NCI-H82 treated with DMSO at 0.1 percent for 48 hours (cell line): ENCODE measurements around the gene STK35.
"Not testable (repeated sequence)": the region's sequence is repeated elsewhere in the genome, so short reads cannot be mapped to it uniquely, and the experiment has no call there.

Source experiments
- DNase-seq: peaks from one replicate; lab custom pipeline; 2025; ENCODE audit not compliant: unreplicated experiment; lab: John Stamatoyannopoulos, UW

STK35 gene

GRCh38 chr20:2156666-2157624 lies 55.3 kb downstream of the STK35 start:
- no peak for DNase-seq

- DNase-seq = no peak
These were observed 60.6 kb downstream of the STK35 start for GRCh38 chr20:2162125-2162822.

- no peak for DNase-seq
These were observed 61.2 kb downstream of the STK35 start for GRCh38 chr20:2162823-2163166.

- DNase-seq = no peak
These were observed 61.7 kb downstream of the STK35 start for GRCh38 chr20:2163312-2163711.

GRCh38 chr20:2163757-2164156 lies 62.1 kb downstream of the STK35 start:
- DNase-seq = no peak

GRCh38 chr20:2164421-2164820 lies 62.8 kb downstream of the STK35 start:
- no peak for DNase-seq

- DNase-seq = no peak
These were observed 63.3 kb downstream of the STK35 start for GRCh38 chr20:2164966-2165365.

- no peak for DNase-seq
These were observed 64.2 kb downstream of the STK35 start for GRCh38 chr20:2165871-2166270.

- no peak for DNase-seq
These were observed 65.5 kb downstream of the STK35 start for GRCh38 chr20:2167112-2167511.

GRCh38 chr20:2168946-2169345 lies 67.3 kb downstream of the STK35 start:
- DNase-seq = no peak

GRCh38 chr20:2169456-2170088 lies 67.9 kb downstream of the STK35 start:
- DNase-seq = no peak

- DNase-seq = no peak
These were observed 68.8 kb downstream of the STK35 start for GRCh38 chr20:2170404-2170803.

- DNase-seq = no peak
These were observed 69.7 kb downstream of the STK35 start for GRCh38 chr20:2171266-2171790.

- not testable (repeated sequence) for DNase-seq
These were observed 70.2 kb downstream of the STK35 start for GRCh38 chr20:2171840-2172239.

- peak; percentile 30 for DNase-seq
These were observed 70.9 kb downstream of the STK35 start for GRCh38 chr20:2172305-2173175.

GRCh38 chr20:2173186-2173585 lies 71.6 kb downstream of the STK35 start:
- no peak for DNase-seq

GRCh38 chr20:2174067-2174466 lies 72.4 kb downstream of the STK35 start:
- no peak for DNase-seq

- DNase-seq = no peak
These were observed 75.3 kb downstream of the STK35 start for GRCh38 chr20:2176946-2177345.

GRCh38 chr20:2178318-2179232 lies 76.9 kb downstream of the STK35 start:
- no peak for DNase-seq

GRCh38 chr20:2179233-2179580 lies 77.6 kb downstream of the STK35 start:
- DNase-seq = no peak
